ENCODE measurements around the gene KIF13A.
"Not testable (repeated sequence)": the region's sequence is repeated elsewhere in the genome, so short reads cannot be mapped to it uniquely, and the experiment has no call there.

Gene KIF13A

GRCh38 chr6:17869010-17869752, 118.3 kb downstream of the KIF13A start:
- no peak for DNase-seq

DNA sequence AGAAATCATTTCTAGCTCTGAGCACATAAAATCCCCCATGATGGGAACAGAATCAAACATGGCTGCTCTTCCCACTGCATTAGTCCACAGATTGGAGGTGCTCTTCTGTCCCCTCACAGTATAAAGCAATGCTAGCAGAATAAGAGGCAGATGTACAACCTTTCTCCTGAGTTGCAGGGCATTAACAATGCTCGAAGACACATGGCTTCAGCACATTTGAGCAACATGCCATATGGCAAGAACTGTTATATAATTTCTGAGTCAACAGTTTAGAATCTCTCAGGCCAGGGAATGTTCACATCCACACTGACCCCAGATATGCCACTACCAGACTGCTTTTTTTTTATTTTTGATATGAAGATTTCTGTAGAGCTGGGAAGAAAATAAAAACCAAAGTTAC, 119.6 kb downstream of the KIF13A start:
- DNase-seq, result no peak

DNA sequence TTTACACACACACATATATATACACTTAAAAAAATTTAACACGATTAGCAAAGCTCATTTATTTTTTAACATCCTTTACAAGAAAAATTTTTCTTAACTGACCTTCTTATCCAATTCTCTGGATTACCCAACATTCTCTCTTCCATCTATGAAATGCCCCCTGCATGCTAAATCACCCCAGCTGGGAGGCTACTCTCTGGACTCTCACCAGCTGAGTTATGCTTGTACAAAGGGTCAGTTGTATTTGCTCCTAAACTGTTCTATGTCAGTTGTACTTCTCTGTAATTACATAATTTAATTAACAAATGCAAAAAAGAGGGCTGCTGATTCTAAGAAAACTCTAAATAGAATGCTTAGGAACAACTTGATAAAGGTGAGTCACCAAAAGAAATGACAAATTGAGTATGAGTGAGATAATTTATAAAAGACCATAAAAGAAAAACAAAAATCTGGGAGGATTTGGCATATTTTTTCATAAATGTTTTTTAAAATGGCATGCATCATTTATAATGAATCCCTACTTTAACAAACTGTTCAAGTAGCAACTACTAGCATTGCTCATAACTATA, 120.5 kb downstream of the KIF13A start:
- DNase-seq, result no peak

GRCh38 chr6:17865798-17866725, 121.4 kb downstream of the KIF13A start:
- DNase-seq, result no peak

- no peak for DNase-seq
Observed at GRCh38 chr6:17865243-17865642, 122.2 kb downstream of the KIF13A start.

DNA sequence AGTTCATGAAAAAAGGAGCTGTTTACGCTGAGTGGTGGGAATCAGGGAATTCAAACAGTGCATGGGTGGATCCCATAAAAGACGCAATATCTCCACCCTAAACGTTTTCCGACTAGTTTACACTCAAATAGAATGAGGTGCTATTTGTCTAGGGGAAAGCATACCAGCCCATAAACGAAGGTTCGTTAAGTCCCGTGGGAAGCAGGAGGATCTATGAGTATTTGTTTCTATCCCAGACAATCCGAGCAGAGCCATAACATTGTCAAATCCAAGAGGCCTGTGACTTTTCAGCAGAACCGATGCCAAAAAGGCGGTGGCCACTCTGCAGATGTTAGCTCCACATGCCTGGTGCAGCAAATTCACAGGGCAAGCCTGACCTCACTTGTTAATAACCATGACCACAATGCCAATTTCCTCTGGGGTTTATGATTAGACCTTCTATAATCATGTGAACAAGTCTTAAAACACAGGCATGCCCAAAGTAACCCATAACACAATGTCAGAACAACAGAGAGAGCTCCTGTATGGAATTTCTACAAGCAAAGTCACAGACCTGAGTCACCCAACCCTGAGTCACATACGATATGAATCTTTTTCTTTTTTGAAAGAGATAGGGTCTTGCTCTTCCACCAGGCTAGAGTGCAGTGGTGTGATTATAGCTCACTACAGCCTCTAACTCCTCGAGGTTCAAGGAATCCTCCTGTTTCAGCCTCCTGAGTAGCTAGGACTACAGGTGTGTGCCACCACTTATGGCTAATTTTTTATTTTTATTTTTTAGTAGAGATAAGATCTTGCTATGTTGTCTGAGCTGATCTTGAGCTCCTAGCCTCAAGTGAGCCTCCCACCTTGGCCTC, 123.3 kb downstream of the KIF13A start:
- DNase-seq, result no peak

- DNase-seq, result no peak
Observed at GRCh38 chr6:17861361-17861760, 126.1 kb downstream of the KIF13A start.

DNA sequence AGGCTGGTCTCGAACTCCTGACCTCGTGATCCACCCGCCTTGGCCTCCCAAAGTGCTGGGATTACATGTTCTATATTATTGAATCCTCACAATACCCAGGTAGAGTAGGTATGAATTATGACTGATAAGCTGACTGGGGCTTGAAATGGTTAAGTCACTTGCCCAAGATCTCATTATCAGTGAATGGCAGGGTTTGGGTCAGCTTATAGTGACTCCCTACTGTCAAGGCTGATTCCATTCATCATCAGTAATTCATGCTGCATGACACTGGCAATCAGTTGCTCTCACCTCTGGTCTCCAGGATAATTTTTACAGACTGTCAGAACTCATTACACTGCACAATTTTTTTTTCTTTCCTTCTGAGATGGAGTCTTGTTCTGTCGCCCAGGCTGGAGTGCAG, 127.6 kb downstream of the KIF13A start:
- peak; percentile 63 for DNase-seq

DNA sequence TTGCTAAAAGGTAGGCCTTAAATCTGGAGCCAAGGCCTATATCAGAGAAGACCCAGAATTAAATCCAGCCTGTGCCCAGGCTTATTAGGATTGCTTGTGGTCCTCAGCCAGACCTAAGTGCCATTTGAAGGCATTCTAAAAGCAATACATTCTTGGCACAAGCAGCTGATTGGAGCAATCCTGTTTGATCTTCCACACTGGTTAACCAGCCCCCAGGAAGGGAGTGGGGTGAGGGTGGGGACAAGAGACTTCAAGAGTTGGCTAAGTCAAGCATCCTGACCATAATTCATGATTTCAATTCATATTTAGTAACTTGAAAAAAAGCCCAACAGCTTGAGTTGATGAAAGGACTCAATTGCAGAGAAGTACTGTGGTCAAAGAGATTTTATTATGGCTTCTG, 128.9 kb downstream of the KIF13A start:
- DNase-seq, result no peak

GRCh38 chr6:17857188-17857587, 130.2 kb downstream of the KIF13A start:
- not testable (repeated sequence) for DNase-seq

DNA sequence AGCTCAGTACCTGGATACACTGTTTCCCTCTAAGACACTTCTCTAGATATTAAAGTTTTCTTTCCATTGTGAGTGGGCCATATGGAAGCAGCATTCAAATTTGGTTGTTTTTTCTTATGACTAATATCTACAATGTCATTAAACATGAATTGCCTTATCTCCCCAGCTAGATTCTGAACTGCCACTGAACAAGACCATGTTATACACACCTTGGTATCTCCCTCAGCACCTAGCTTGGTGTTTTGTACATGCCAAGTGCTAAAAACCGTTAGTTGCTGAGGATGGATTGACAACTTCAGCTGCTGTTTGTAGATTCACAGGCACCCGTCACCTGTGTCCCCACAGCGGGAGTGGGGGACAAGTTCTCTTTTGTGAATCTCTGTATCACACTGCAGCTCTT, 131.1 kb downstream of the KIF13A start:
- DNase-seq, result no peak

DNA sequence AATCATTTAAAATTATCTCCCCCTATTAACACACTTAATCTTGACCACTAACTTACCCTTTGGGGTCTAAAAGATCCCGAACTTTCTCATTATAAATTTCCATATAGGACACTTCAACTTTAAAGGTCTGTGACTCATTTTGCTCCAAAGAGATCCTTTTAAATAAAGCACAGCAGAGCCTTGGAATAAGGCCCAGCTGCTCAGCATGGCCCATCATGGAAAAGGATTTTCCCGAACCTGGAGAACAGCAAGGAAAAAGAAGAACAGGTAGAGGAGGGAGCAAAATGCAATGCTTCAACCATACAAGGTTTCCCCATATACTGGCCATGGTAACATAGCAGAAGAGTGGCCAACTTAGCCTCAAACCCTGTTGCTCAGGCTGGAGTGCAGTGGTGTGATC, 132.1 kb downstream of the KIF13A start:
- no peak for DNase-seq

DNA sequence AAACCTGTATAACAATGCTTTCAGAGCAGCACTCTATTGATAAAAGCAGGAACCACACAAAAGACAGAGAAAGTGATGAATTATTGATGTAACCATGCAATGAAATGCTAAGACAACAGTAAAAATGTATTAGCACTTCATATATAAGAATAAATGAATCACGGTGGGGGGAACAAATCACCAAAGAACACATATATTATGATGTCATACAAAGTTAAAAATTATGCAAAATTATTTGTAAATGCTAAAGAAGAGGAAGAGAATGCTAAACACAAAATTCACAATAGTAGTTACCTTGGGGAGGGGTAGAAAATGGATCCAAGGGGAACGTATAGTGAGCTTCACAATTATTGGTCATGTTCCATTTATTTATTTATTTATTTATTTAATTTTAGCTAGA, 133.9 kb downstream of the KIF13A start:
- DNase-seq, result no peak

DNA sequence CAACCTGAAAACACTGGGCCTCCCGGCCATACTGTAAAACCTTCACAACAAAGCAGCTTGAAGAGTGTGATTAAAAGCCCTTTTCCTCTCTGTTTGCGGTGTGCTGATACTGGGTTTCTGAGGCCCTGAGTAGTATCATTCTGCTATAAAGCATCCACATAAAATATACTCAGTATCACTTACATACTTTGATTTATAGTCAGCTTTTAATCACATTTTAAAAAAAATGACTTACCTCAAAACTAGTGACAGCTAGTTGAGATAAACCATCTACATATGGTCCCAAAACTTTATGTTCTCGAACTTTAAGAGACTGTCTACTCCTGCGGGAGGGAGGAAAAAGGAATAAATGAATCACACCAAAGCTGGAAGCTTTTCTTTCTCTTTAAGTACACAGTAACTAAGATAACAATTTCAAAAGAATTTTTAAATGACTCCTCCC, 135.7 kb downstream of the KIF13A start:
- DNase-seq, result no peak

DNA sequence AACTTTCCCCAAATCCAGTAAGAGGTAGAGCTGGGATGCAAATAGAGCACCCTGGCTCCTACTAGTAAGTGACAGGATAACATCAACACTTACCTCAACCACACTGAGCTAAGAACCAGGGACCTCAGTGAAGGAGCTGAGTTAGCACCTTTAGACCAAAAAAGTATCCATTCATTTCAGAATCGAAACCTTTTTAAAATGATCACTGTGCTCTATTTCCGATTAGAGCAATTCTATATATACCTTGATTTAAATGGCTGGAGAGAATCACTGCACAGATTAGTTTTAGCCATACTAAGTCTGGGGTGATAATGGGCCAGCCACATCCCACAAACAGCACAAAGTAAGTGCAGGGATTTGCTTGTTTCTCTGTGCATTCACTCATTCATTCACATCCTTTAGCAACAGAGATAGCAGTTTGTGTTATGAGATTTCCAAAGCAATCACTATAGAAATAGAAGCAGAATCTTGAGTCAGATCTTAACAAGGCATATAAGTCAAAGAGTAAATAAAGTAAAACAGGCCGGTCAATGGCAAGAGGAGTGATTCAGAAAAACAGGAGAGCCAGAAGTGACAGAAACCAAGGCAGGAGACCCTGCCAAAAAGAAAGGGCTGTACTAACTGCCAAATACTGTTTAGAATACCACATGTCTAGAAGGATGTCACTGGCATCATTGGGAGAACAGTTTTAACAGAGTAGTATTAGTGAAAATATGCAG, 136.3 kb downstream of the KIF13A start:
- DNase-seq, result no peak

DNA sequence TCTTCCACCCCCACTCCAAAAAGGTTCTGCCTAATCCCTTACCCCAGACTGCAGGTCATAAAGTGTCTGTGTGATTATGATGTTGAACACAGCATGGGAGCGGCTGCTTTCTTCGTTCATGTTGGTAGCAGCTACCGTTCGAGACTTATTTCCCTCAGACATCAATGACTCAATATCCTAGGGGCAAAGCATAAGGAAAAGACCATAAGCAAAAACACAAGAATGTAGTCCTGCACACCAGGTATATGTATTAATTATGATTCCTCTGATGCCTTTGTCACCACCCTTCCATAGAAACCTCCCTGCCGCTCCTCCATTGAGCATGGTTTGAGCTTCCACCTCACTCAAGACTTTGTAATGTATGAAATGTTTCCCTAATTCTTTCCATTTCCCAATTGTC, 137.2 kb downstream of the KIF13A start:
- DNase-seq, result no peak

DNA sequence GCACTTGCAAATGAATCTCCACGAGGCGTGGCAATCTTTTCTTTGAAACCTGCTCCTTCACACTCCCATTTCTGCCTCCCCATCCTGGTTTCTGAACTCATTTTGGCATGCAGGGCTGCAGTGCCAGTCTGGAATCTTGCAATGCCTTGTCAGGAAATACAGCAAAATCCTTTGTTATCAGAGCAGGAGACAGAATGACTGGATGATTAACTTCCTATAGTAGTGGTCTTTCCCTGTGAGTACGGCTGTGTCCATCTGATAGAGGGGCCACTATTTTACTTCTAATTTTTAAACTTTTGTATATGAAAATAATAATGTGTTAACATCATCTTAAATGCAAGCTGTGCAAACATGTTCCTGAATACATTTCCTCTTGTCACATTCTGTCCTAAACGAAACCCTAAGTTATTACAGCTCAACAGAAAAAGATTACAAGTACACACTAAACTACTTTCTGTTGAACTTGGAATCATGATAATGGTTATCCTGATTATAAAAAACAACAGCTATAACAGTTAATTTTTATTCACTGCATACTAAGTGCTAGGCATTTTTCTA, 140.2 kb downstream of the KIF13A start:
- no peak for DNase-seq

GRCh38 chr6:17846762-17847161, 140.7 kb downstream of the KIF13A start:
- DNase-seq, result no peak

- no peak for DNase-seq
Observed at GRCh38 chr6:17845598-17845997, 141.8 kb downstream of the KIF13A start.

GRCh38 chr6:17844967-17845366, 142.5 kb downstream of the KIF13A start:
- DNase-seq, result not testable (repeated sequence)

DNA sequence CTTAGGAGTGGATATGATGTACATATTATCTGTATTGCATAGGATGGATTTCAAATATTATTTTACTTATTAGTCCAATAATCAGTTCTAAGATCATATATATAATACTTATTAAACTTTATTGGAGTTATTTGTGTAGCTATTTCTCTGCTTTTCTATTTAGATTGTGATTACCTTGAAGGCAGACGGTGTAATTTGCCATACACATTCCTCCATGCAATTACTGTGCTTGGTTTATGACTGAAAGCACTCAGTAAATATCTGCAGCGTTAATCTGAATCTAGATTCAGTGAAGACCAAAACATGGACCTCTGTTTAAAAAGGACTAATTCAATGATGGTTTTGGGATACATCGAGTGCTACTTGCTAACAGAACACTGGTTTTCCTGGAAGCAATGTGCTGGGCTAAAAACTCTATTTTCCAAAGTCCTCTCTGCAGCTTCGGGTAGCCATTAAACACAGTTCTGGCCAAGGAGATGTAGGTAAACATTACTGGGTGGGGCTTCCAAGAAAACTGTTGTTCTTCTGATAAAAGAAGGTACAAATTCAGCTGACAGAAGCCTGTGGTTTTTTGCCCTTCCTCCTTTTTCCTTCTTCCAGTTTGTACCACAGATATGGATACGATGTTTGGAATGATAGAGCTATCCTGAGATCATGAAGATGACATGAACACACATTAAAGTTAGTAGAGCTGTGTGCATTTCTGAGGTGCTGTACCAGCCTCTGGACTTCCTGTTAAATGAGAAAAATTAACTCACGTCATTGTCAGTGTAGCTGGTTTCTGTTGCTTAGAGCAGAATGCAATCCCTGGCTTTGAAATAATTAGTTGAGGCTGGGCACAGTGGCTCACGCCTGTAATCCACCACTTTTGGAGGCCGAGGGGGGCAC, 144.3 kb downstream of the KIF13A start:
- no peak for DNase-seq

Data from NCI-H2227 treated with DMSO at 0.1 percent for 48 hours (cell line).